HG02571 (cell line): ENCODE results near the gene D2HGDH.
"Not testable (repeated sequence)": the region's sequence is repeated elsewhere in the genome, so short reads cannot be mapped to it uniquely, and the experiment has no call there.

Source experiments
- ATAC-seq: cut with Tn5 transposase; IDR thresholded peaks from one replicate; pipeline ENCODE4 v1.9.1; 2021; ENCODE audit warnings: mild to moderate bottlenecking, moderate library complexity; ENCODE audit not compliant: unreplicated experiment

The D2HGDH gene

DNA sequence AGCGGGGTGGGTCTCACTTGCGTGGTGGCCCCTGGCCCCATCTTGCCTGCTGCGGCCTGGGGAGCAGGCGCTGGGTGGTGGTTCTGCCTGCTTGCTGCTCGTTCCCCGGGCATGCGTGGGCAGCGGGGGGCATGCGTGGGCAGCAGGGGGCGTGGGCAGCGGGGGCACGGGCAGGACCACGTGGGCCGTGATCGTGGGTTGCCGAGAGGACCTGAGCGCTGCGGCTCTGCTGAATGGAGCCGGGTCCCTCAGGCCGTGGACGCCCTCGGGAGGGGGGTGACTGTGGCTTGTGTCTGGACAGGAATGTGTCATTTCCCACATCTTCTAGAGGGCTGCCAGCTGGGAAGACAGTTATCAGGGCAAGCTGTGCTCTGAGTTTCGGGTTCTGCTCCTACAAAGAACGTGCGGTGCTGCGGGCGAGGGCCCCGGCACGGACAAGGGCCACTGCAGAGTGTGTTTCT, 33.9 kb downstream of the D2HGDH start:
- no peak for ATAC-seq

DNA sequence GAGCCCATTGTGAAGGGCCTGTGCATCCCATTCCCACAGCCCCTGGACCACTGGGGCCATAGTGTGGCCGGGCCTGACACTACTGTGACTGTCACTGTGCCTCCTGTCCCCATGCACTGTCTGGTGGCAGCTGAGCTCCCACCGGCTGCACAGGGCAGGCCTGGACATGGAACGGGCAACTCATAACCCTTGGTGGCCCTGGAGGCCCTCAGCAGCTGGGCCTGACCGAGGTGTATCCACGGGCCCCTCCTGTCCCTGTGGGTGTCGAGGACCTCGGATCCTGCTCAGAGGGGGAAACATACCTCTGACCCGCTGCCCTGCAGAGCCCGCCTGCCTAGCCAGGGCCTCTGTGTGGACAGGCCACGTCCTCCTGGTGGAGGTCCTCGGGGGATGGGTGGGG, 34.4 kb downstream of the D2HGDH start:
- ATAC-seq: no peak

DNA sequence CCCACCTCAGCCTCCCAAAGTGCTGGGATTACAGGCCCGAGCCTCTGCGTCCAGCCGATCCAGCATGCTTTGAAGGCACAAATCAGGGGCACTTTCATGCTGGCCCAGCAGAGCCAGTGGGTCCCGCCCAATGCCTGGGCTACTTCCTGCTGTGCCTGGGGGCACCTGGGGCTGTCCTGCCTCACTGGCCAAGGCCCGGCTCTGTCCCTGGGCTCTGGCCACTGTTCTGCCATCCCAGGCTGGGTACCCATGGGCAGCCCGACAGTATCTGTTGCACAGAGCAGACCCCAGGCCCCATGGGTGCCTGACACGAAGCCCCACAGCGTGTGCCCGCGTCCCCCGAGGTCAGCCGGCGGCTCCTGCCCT, 35.4 kb downstream of the D2HGDH start:
- ATAC-seq: no peak

DNA sequence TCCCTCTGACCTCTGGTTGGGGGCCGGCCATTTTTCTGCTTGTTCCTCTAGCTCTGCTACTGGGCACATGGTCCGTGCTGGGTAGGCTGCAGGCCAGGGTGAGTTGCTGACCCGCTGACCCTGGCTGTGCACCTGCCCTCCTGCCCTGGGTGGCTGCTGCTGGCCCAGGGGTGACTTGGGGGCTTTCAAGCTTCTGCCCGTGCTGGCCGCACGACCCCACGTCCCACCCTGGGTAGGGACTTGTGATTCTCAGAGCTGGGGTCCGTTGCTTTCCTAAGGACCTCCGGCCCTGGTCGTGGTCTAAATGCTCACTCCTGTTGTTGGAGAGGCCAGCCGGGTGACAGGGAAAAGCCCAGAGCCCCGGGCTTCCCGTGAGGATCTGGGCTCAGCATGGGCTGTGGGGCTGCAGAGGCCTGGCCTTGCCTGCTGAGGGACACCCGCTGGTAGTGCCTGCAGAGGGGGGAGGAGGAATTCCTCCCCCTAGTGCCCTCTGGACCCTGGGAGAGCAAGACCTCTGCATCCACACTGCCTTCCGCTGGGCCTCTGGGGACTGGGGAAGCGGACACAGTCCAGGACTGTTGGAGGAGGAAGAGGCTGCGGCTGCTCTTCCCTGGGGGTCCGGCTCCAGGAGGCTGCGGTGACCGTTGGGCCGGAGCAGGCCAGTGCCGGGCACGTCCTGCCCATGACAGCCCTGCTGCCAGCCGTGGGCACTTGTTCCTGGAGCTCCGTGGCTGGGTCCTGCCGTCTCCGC, 35.9 kb downstream of the D2HGDH start:
- no peak for ATAC-seq

DNA sequence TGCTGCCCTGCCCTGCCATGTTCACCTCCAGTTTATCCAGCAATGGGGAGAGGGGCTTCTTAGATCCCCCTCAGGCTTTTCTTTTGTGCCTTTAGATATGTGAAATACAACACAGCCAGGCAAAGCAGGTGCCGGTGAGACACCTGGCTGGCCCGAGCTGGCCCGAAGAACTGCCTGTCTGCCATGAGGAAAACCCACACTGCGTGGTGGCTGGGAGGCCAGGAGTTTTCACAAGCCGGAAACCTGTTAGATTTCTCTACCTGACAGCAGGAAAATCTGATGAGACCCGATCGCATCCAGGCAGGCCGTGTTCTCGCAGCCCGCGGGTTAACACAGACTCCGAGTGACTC, 36.5 kb downstream of the D2HGDH start:
- no peak for ATAC-seq

DNA sequence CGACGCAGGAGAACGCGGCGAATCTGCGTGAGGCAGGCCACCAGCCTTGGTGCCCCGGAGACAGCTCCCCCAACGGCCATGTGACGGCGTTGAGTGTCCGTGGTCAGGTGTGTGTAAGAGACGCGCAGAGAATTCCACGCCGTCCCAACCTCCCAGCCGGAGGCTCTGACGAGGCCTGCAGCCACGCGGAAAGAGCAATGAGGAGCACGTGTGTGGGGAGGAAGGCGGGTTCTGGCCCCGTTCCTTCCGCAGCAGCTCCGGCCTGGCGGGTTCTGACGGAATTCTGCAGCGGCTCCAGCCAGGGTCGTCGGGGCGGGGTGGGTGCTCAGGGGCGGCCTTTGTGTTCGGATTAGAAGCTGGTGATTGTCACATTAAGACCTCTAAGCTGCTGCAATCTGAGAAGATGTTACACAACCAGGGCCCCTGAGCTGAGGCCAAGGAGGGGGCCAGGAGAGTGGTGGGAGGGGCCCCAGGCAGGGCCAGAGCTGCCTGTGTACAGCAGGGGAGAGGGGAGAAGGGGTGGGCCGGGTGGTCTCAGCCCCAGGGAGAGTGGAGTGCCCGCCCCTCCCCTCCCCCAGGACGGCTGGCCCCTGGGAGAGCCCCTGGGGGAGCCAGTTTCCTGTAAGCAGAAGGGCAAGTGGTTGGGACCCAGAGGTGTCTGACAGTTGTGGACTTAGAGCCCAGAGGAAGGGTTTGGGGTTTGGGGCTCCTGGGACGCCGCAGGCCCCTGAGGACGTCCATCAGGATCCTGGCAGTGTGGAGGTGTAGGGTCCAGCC, 37.0 kb downstream of the D2HGDH start:
- ATAC-seq: no peak

DNA sequence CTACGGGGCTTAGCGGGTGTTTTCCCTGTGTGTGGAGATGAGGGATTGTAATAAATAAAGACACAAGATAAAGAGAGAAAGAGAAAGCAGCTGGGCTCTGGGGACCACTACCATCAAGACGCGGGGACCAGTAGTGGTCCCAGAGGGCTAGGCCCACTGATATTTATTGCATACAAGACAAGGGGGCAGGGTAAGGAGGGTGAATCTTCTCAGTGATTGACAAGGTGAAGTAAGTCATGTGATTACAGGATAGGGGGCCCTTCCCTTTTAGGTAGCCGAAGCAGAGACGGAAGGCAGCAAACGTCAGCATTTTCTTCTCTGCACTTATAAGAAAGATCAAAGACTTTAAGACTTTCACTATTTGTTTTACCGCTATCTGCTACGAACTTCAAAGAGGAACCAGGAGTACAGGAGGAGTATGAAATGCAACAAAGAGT, 37.7 kb downstream of the D2HGDH start:
- no peak for ATAC-seq

DNA sequence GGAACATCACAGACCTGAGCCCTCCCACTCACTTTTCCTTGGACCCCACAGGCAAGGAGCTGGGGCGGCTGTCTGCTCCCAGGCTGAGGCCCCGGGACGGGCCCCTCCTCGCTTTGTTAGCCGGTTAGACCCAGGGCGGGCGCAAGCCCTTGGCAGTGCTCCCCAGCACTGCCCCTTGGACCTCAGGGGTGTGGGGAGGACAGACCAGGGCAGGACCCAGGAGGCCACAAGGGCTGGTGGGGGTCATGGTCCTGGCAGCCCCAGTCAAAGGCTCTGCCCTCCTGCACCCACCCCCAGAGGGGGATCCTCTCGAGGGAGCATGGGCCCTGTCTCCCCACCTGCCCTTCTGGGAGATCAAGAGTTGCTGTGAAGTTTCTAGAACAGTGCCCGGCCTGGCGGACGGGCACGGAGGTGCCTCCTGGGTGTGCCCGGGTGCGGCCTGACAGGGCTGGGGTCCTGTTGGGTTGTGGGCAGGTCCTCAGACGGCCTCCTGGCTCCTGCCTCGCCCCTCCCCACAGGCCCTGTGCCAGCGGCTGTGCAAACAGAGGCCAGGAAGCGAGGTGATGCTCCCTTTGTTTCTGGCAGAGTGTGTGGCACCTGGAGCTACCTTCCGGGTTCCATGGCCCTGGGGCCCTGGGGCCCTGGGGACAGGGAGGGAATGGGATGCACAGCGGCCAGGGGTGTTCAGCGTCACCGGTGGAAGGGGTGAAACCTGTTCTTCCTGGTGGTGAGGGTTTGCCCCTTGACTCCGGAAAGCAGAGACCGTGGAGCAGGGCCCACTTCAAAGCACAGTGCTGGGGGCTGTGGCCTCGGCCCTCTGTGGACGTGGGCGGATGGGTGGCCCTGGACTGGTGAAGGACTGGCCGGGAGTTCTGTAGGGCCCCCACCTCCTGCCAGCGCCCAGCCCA, 39.3 kb downstream of the D2HGDH start:
- no peak for ATAC-seq

DNA sequence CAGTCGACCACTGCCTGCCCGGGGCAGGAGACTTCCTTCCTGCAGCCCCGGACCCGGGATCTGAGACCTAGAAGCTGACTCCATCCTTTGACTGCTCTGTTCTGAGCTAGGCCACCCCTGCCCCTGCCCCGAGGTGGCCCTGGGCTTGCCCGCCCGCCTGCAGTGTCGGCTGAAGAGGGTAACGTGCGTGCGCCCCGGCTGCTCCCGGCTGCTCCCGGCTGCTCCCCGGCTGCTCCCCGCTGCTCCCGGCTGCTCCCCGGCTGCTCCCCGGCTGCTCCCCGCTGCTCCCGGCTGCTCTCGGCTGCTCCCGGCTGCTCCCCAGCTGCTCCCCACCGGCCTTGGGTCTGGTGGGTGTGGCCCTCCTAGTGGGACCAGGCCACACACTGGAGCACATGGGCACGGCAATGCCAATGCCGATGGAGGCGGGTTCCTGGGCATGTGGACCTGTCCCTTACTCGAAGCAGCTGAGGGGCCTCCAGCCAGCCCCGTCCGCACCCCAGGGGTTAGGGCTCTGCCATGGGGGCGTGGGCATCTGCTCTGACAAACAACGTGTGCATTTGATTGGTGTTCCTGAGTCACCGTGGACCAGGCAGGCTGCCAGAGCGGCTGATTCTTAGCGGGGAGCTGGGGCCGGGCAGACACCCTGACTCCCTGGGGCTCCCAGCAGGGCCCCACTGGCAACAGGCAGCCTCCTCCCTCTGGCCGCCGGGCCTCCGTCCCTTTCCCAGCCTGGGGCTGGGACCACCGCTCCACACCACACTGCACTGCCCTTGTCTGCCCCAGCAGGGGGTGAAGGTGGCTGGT, 40.2 kb downstream of the D2HGDH start:
- ATAC-seq: no peak

DNA sequence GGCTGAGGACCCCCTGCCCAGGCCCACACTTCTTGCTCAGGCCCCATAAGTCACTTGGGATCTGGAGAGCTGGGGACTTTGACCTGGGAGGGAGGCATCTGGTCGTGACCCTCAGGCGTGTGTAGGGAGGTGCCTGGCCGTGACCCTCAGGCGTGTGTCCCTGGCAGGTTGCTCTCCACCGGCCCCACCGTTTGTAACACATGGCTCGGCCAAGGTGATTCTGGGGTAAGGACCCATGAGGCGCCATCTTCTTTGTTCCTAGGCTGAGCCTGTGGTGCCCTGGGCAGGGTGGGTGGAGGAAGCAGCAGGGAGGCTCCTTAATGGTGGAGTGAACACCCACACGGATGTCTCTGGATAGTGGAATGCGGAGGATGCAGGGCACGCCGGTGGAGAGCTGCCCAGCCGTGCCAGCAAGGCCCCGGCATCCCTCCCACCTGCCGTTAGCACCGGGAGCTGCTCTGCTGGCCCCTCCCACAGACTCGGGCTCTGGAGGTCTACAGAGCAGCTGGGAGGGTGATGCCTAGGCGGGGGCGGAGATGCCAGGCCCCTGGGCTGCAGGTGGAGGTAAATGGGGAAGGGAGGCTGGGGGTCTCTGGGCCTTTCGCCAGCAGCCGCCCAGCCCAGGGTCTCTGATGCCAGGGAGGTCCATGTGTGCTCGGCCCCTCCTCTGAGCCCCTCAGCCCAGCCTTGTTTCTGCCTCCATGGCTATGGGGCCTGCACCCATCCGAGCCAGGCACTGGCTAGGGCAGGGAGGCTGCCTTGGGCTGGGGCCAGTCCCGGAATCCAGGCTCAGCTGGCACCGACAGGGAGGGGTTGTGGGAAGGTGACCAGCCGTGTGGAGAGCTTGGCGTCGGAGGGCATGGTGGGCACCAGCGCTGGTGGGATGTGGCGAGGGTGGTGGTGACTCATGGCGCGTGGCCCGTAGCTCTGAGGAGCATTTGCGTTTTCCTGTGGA, 41.1 kb downstream of the D2HGDH start:
- no peak for ATAC-seq

DNA sequence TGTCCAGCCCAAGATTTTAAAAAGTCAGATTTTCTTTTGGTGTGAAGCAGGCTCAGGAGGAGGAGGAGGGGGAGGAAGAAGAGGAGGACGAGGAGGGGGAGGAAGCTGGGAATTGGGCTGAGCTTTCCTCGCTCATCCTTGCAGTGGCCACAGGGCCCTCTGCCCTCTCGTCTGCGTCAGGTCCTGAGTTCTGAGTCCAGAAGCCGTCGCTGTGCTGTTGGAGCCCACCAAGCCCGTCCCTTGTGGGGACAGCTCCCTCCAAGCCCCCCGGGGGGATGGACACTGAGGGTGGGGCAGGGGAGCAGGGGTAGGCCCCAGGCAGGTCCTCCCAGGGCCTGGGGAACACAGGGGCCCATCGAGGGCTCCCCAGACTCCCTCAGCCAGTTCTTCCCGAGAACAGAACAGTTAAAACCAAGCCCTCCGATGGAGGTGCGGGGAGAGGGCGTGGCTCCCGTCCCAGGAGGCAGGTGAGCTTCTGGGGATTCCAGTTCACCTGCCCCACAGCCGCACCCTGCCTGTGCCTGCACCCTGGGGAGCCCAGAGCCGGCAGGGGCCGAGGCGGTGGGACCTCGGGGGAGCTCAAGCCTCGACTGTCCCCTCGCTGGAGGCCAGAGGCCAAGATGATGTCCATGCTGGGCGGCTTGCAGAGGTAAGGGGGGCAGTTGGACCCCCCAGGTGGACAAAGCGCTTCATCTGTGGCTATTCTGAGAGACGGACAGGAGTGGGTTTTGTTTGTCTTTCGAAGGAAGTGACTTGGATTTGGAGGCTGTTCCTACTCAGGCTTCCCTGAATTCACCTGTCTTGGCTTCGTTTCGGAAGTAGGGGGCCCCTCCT, 42.1 kb downstream of the D2HGDH start, which contains the start of gene GAL3ST2:
Gene GAL3ST2, plus strand, starts transcription at position 487 of the 834 bp plus-strand sequence. Its CDS starts 134 bp downstream, at position 621.
- ATAC-seq: no peak

DNA sequence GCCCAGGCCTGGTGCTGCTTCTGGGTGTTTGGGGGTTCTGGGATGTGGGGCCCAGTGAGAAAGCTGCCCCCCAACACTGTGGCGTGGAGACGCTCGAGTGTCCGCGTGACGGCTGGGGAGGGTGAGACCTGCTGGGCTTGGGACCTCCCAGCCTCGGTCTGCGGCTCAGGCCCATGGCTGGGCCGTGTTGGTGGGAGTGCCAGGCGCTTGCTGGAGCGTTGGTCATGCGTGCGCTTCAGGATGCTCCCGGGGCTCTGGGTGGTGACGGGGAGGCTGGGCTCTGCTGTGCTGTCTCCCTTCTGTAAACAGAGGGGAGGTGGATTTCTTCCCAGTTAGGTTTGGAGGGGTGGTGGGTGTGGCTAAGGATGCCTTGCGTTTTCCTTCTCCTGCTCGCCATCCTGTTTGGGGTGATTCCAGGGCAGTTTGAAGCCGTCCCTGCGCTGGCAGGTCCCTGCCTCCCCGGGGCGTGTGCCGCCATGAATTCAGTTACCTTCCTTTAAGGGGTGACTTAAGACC, 42.8 kb downstream of the D2HGDH start:
- no peak for ATAC-seq

DNA sequence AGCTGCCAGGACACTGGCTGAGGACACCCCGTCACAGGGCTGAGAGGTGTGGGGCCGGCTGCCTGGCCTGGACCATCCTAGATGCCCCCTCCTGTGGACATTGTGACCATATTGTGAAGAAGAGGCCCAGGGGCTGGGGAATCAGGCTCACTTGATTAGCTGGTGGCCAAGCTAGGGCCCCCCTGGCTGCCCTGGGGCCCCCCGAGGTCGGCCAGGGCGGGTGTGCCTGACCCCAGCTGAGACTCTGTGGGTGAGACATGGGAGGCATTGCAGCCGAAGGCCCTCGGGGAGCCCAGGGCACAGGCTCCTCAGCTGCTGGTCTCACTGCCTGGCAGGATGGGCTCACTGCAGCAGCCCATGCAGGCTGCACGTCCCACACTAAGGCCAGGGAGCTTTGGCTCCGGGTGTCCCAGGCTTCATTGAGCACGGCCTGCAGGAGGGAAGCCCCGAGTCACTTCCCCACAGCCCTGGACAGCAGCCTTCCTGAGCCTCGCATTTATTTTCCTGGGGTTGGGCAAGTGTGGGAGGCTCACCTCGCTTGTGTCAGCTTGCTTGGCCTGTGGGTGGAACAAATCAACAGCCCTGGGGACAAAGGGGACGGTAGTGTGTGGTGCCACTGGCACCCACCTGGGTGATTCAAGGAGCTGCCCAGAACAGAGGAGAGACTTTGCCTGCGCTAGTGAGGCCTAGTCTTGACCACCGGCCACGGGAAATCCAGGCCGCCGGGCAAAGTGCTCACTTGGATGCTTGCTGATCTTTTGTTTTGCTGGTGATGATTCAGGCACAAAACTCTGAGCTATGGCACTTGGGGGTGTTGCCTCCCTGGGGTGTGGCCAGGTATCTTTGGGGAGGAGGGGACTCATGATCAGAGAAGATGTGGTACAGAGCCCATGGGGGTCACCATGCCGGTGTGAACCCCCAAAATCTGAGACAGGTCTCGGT, 43.5 kb downstream of the D2HGDH start:
- no peak for ATAC-seq

DNA sequence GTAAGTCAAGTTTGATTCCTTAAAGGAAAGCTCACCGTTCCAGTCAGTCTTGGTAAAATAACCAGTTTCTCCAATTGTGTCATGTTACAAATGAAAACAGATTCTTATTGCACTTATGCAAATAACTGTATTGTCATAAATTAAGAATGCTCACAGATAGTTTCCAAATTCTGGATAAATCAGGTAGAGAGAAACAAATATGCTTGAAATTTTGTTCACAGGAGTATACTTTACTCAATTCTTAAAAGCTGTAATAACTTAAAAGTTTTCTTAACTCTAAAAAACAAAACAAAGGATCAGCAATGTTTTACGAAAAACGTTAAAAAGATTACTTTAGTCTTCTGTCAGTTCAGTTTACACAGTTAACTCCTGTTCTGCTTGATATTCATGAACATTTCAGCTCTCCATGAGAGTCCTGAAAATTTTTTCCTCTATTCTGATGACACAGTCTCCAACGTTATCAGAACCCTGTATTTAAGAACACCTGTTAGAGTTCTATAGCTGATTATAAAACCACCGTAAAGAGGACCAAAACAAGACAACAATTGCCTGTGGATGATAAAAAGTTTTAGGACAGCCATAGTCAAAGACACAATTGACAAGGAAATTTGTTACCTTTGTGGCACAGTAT, 46.6 kb downstream of the D2HGDH start:
- ATAC-seq: no peak

DNA sequence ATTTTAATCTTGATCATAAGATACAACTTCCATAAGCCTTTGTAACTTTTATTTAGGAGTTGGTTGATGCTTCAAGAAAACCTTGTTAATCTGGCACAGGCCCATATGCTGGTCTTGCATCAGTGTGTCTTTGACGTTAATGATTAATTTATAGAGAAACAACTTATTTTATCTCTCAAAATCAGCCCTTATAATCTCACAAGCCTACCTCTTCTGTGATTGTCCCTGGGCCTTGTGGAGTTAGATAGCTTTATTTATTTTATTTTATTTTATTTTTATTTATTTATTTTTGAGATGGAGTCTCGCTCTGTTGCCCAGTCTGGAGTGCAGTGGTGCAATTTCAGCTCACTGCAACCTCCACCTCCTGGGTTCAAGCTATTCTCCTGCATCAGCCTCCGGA, 47.6 kb downstream of the D2HGDH start:
- ATAC-seq: not testable (repeated sequence)

DNA sequence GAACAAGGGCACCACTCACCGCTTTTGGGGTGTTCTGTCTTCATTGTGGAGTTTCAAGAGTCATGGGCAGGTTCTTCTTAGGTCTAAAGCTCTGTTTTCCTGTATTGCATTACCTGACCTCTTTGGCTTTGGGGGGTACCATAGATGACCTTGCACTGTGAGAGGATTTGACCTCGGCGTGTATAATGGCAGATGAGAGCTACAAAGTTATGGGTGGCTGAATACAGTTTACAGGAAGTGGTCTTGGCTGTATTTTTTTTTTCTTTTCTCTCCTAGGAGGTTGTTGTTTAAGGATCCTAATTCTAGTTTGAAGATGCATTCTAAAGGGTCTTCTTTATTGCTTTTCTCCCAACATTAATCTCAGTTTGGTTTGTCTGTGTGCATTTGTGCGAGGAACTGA, 53.7 kb downstream of the D2HGDH start:
- no peak for ATAC-seq

DNA sequence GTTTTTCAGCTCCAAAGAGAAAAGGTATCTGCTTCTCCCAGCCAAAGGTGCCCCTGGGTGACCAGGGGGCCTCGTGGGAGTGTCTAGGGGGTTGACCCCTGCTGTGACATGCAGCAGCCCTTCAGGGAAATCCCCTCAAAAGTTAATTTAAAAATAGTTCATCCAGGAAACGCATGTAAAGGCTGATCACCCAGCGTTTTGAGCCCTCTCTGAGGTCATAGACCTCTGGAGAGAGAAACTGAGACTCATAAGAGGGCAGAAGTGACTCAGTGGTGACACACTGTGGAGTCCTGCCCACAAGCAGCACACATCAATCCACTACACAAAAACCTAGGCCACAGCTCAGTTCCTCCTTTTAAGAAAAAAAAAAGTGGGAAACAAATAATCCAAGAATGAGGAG, 54.1 kb downstream of the D2HGDH start:
- ATAC-seq: no peak
